HepG2 (cell line): Measurements from ENCODE around the gene CCN2. TPM values are rescaled to one million over a fixed set of nuclear protein-coding genes. Genes with fewer than 3 reads are reported as not detected.
A peak's percentile ranks its signal among the peaks of the same experiment; 100 is the strongest.

Source experiments
- AHR ChIP-seq: IDR thresholded peaks from 2 replicates; pipeline ENCODE4 v1.6.1; 2018; ENCODE audit warnings: missing genetic modification reagents, missing compliant biosample characterization
- FLYWCH1 ChIP-seq: sonication (generic); formaldehyde crosslinking; IDR thresholded peaks from 2 replicates; pipeline ENCODE4 v1.8.1; 2023; ENCODE audit warnings: mild to moderate bottlenecking, missing genetic modification reagents
- FOXM1 ChIP-seq: sonication (generic); formaldehyde crosslinking; IDR thresholded peaks from 2 replicates; pipeline ENCODE4 v1.5.0; 2020; ENCODE audit warnings: missing genetic modification reagents
- FOXP1 ChIP-seq, 2 experiments: fragments of 450-650 bp in 1 of 2; IDR thresholded peaks; 2 replicates each; pipeline ENCODE4 v1.6.1; 2017 to 2018; ENCODE audit warnings: antibody characterized with exemption in 1 of 2
- GABPA ChIP-seq, 2 experiments: IDR thresholded peaks; 2 replicates each; pipeline ENCODE4 v1.6.1; 2011 to 2016; ENCODE audit warnings: low read depth in 2 of 2, low read length in 1 of 2, missing biosample characterization in 1 of 2, missing genetic modification characterization in 1 of 2
- GATAD2A ChIP-seq: IDR thresholded peaks from 2 replicates; pipeline ENCODE4 v1.6.1; 2016
- HNRNPH1 ChIP-seq: fragments of 200-400 bp; formaldehyde crosslinking; optimal IDR thresholded peaks from 2 replicates; pipeline ENCODE3; 2017; ENCODE audit warnings: mild to moderate bottlenecking, low read depth, low read length
- HNRNPLL ChIP-seq: fragments of 200-400 bp; formaldehyde crosslinking; IDR thresholded peaks from 2 replicates; pipeline ENCODE4 v1.6.1; 2017; ENCODE audit warnings: mild to moderate bottlenecking, low read depth, low read length; ENCODE audit not compliant: poor library complexity, severe bottlenecking
- KDM5B ChIP-seq: sonication (generic); formaldehyde crosslinking; IDR thresholded peaks from 2 replicates; pipeline ENCODE4 v1.4.0; 2020; ENCODE audit warnings: missing genetic modification reagents, mild to moderate bottlenecking, borderline replicate concordance
- KLF12 ChIP-seq: sonication (generic); formaldehyde crosslinking; IDR thresholded peaks from 2 replicates; pipeline ENCODE4 v1.4.0; 2020; ENCODE audit warnings: missing genetic modification reagents, borderline replicate concordance
- MIER2 ChIP-seq: IDR thresholded peaks from 2 replicates; pipeline ENCODE4 v1.6.1; 2016; ENCODE audit warnings: missing biosample characterization, missing genetic modification reagents
- MTF1 ChIP-seq: sonication (generic); formaldehyde crosslinking; IDR thresholded peaks from 2 replicates; pipeline ENCODE4 v1.5.0; 2020; ENCODE audit warnings: missing genetic modification reagents
- NFKBIZ ChIP-seq: IDR thresholded peaks from 2 replicates; pipeline ENCODE4 v1.6.1; 2018; ENCODE audit warnings: missing genetic modification reagents, missing compliant biosample characterization
- PHF5A ChIP-seq: IDR thresholded peaks from one replicate; pipeline ENCODE4 v1.6.1; 2018; ENCODE audit warnings: low read depth, missing genetic modification reagents; ENCODE audit not compliant: unreplicated experiment
- PRMT3 ChIP-seq: sonication (generic); formaldehyde crosslinking; IDR thresholded peaks from 2 replicates; pipeline ENCODE4 v1.8.1; 2022; ENCODE audit warnings: low read depth, mild to moderate bottlenecking, moderate library complexity, missing genetic modification reagents, borderline replicate concordance
- PRPF4 ChIP-seq: fragments of 200-400 bp; formaldehyde crosslinking; IDR thresholded peaks from 2 replicates; pipeline ENCODE4 v1.6.1; 2016; ENCODE audit warnings: low read length, low read depth; ENCODE audit not compliant: poor library complexity, severe bottlenecking
- RARA ChIP-seq: IDR thresholded peaks from 2 replicates; pipeline ENCODE4 v1.6.1; 2016; ENCODE audit warnings: missing genetic modification reagents, missing compliant biosample characterization
- SIX1 ChIP-seq: sonication (generic); formaldehyde crosslinking; IDR thresholded peaks from 2 replicates; pipeline ENCODE4 v1.4.0; 2020; ENCODE audit warnings: missing genetic modification reagents, borderline replicate concordance
- SMC3 ChIP-seq: IDR thresholded peaks from 2 replicates; pipeline ENCODE4 v1.6.1; 2011; ENCODE audit warnings: low read length, improper control_type of control experiment
- SUZ12 ChIP-seq: fragments of 150-350 bp; IDR thresholded peaks from 2 replicates; pipeline ENCODE4 v1.6.1; 2014; ENCODE audit warnings: low read depth, low read length
- ZBTB8A ChIP-seq: sonication (generic); formaldehyde crosslinking; IDR thresholded peaks from 2 replicates; pipeline ENCODE4 v1.4.0; 2020; ENCODE audit warnings: mild to moderate bottlenecking, low read depth, missing genetic modification reagents, borderline replicate concordance
- ZMAT3 ChIP-seq: sonication (generic); formaldehyde crosslinking; conservative IDR thresholded peaks from 2 replicates; pipeline ENCODE4 v1.7.0; 2021; ENCODE audit warnings: missing genetic modification reagents
- ZNF3 ChIP-seq: IDR thresholded peaks from 2 replicates; pipeline ENCODE4 v1.7.0; 2017; ENCODE audit warnings: inconsistent platforms
- ZNF441 ChIP-seq: sonication (generic); formaldehyde crosslinking; IDR thresholded peaks from 2 replicates; pipeline ENCODE4 v1.7.0; 2021; ENCODE audit warnings: missing genetic modification reagents, borderline replicate concordance
- ZNF678 ChIP-seq: sonication (generic); formaldehyde crosslinking; IDR thresholded peaks from 2 replicates; pipeline ENCODE4 v1.4.0; 2020; ENCODE audit warnings: mild to moderate bottlenecking, missing genetic modification reagents
- ZNF709 ChIP-seq: sonication (generic); formaldehyde crosslinking; IDR thresholded peaks from 2 replicates; pipeline ENCODE4 v1.5.0; 2020; ENCODE audit warnings: mild to moderate bottlenecking, missing genetic modification reagents
- ZNF724P ChIP-seq: sonication (generic); formaldehyde crosslinking; IDR thresholded peaks from 2 replicates; pipeline ENCODE4 v1.8.0; 2022; ENCODE audit warnings: missing genetic modification reagents, borderline replicate concordance
- ZNF780A ChIP-seq: sonication (generic); formaldehyde crosslinking; IDR thresholded peaks from 2 replicates; pipeline ENCODE4 v1.8.0; 2022; ENCODE audit warnings: mild to moderate bottlenecking, missing genetic modification reagents, moderate library complexity
- polyA plus RNA-seq, 8 experiments: library from polyadenylated mRNA; depleted of rRNA in 3 of 8; stranded (reverse) in 7 of 8; unstranded in 1 of 8; fragments of >200 nt; fragmentation: Illumina TruSeq in 4 of 8; extraction: Trizol in 4 of 8; gene quantifications; 2 replicates each; pipeline versions ENCODE4 v1.2.1 to v1.2.3, GENCODE V29; 2011 to 2016; ENCODE audit warnings: low read depth in 4 of 8, missing spikeins in 1 of 8, mixed read lengths in 1 of 8; ENCODE audit not compliant: insufficient read depth in 1 of 8
- total RNA-seq, 5 experiments: library from RNA; depleted of rRNA; stranded (reverse); fragments of >200 nt; fragmentation: Illumina TruSeq; extraction: Trizol; gene quantifications; 2 replicates each; pipeline ENCODE4 v1.2.3, GENCODE V29; 2016; ENCODE audit warnings: low read depth in 1 of 5
- TF ChIP-seq, protein P1 (sequence below), 2 experiments: fragments of 450-650 bp in 1 of 2; sonication (generic) in 1 of 2; formaldehyde crosslinking; IDR thresholded peaks; 2 replicates each; pipeline versions ENCODE4 v1.5.0 to v1.8.0; 2020 to 2022; ENCODE audit warnings: mild to moderate bottlenecking in 1 of 2, missing genetic modification reagents in 1 of 2
- TF ChIP-seq, protein P2 (sequence below): sonication (generic); formaldehyde crosslinking; IDR thresholded peaks from 2 replicates; pipeline ENCODE4 v1.4.0; 2020; ENCODE audit warnings: mild to moderate bottlenecking, low read depth, missing genetic modification reagents
- TF ChIP-seq, protein P3 (sequence below): sonication (generic); formaldehyde crosslinking; IDR thresholded peaks from 2 replicates; pipeline ENCODE4 v1.5.0; 2020; ENCODE audit warnings: missing genetic modification reagents, mild to moderate bottlenecking, borderline replicate concordance

Gene CCN2
- total and polyA plus RNA-seq, 2 of the 13 experiments (the other 11 are each of a cell fraction or from before 2014, with no cell fraction given) = 34.7 to 316 TPM

DNA sequence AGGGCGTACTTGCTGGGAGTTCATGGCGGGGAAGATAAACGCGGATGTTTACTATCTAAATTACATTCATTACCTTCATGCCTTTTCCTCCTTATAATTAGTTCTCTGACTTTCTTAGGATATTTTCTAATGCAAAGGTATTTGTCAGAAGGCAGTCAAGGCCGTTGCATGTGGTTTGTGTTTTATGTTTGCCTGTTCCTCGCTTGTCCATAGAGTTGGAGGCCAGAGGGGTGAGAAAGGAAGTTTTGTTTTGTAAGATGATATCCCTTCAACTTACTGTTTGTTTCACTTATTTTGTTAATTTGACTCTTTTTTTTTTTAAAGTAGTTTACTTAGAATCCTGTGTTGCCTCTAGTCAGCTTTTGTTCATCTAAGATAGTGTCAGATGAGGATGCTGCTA is 4.0 kb upstream of the CCN2 start (continued):
- no peak for TF ChIP-seq FOXP1 (IDR thresholded peaks at IDR 0.05)
- TF ChIP-seq FOXP1 (CRISPR knock-in tag; IDR thresholded peaks at IDR 0.05) = peak; percentile 28; the same call in 1 of the 2 replicates
- no peak for TF ChIP-seq PRMT3 (CRISPR knock-in tag)
- TF ChIP-seq, protein P1, sequence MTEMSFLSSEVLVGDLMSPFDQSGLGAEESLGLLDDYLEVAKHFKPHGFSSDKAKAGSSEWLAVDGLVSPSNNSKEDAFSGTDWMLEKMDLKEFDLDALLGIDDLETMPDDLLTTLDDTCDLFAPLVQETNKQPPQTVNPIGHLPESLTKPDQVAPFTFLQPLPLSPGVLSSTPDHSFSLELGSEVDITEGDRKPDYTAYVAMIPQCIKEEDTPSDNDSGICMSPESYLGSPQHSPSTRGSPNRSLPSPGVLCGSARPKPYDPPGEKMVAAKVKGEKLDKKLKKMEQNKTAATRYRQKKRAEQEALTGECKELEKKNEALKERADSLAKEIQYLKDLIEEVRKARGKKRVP (CRISPR knock-in tag; IDR thresholded peaks at IDR 0.05) = 0 out of 4 replicates have a peak, but pooled peaks of 1 of the 2 experiments have one; percentile 21
- TF ChIP-seq GATAD2A (CRISPR knock-in tag) = 0 out of 2 replicates have a peak, but pooled peaks have one; percentile 16
- no peak for TF ChIP-seq ZNF724P (CRISPR knock-in tag)
- TF ChIP-seq HNRNPH1 = no peak
- TF ChIP-seq KDM5B (CRISPR knock-in tag) = no peak
- no peak for TF ChIP-seq AHR (CRISPR knock-in tag)
- TF ChIP-seq SMC3 = no peak
- no peak for TF ChIP-seq ZMAT3 (CRISPR knock-in tag)
- no peak for TF ChIP-seq ZNF780A (CRISPR knock-in tag)
- no peak for TF ChIP-seq FLYWCH1 (CRISPR knock-in tag)
- no peak for TF ChIP-seq PHF5A (CRISPR knock-in tag)
- no peak for TF ChIP-seq MTF1 (CRISPR knock-in tag)
- TF ChIP-seq ZNF678 (CRISPR knock-in tag) = no peak
- 0 out of 2 replicates have a peak, but pooled peaks have one; percentile 23 for TF ChIP-seq NFKBIZ (CRISPR knock-in tag)
- TF ChIP-seq HNRNPLL = no peak
- no peak for TF ChIP-seq ZNF3 (CRISPR knock-in tag)
- no peak for TF ChIP-seq ZBTB8A (CRISPR knock-in tag)
- TF ChIP-seq GABPA (IDR thresholded peaks at IDR 0.05; ENCODE audit: low read depth, low read length) = no peak
- no peak for TF ChIP-seq GABPA (CRISPR knock-in tag; IDR thresholded peaks at IDR 0.05; ENCODE audit: low read depth)
- no peak for TF ChIP-seq MIER2 (CRISPR knock-in tag)
- no peak for TF ChIP-seq FOXM1 (CRISPR knock-in tag)
- no peak for TF ChIP-seq SUZ12
- no peak for TF ChIP-seq ZNF709
- TF ChIP-seq ZNF441 (CRISPR knock-in tag) = no peak
- TF ChIP-seq, protein P2, sequence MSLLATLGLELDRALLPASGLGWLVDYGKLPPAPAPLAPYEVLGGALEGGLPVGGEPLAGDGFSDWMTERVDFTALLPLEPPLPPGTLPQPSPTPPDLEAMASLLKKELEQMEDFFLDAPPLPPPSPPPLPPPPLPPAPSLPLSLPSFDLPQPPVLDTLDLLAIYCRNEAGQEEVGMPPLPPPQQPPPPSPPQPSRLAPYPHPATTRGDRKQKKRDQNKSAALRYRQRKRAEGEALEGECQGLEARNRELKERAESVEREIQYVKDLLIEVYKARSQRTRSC = no peak
- TF ChIP-seq KLF12 = no peak
- no peak for TF ChIP-seq PRPF4
- TF ChIP-seq, protein P3, sequence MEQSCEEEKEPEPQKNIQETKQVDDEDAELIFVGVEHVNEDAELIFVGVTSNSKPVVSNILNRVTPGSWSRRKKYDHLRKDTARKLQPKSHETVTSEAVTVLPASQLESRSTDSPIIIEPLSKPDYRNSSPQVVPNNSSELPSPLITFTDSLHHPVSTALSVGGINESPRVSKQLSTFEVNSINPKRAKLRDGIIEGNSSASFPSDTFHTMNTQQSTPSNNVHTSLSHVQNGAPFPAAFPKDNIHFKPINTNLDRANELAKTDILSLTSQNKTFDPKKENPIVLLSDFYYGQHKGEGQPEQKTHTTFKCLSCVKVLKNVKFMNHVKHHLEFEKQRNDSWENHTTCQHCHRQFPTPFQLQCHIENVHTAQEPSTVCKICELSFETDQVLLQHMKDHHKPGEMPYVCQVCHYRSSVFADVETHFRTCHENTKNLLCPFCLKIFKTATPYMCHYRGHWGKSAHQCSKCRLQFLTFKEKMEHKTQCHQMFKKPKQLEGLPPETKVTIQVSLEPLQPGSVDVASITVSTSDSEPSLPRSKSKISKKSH (CRISPR knock-in tag) = no peak
- peak; percentile 50; the same call in 1 of the 2 replicates for TF ChIP-seq RARA (CRISPR knock-in tag)
- peak; percentile 83; the same call in 1 of the 2 replicates for TF ChIP-seq SIX1 (CRISPR knock-in tag)
